GM21367 (cell line): ENCODE data around the gene VPS11.
A peak's percentile ranks its signal among the peaks of the same experiment; 100 is the strongest.
"Not testable (repeated sequence)": the region's sequence is repeated elsewhere in the genome, so short reads cannot be mapped to it uniquely, and the experiment has no call there.

Experiments
- ATAC-seq: cut with Tn5 transposase; IDR thresholded peaks from one replicate; pipeline ENCODE4 v1.9.1; 2021; ENCODE audit not compliant: unreplicated experiment

VPS11 gene

DNA sequence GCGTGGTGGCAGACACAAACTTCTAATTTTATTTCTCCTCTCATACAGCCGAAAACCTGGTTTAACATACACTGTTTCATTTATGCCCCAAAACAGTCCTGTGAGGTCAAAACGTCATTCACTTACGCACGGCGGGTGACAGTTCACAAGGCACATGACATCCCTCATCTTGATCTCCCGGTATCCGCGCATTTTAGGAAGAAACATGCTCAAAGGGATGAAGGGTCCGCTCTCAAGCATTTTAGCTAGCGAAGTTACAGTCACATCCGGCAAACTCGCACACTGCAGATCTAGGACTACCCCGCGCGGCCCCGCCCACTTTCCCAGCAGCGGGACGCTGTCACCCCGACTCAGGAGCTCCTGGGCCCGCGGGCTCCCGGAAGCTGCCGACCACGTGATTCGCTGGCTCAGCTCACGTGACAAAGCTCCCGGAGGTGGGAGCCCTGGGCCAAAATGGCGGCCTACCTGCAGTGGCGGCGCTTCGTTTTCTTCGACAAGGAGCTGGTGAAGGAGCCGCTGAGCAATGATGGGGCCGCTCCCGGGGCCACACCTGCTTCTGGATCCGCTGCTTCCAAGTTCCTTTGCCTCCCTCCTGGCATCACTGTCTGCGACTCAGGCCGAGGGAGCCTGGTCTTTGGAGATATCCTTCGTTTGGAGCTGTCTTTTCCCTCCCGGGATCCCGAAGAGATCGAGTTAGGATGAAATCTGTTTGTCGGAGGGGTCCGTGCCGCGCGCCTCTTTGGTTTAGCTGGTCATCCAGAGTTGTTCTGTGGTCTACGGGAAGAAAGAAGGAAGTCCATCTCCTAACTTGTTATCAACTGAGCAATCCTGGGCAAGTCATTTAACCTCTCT lies at the start of gene VPS11:
TSS of gene VPS11 (plus strand) at position 448 of the 852 bp plus-strand sequence. CDS start at position 454, 6 bp downstream.
- ATAC-seq, result peak; percentile 79

GRCh38 chr11:119018074-119018938 lies 49.3 kb upstream of the VPS11 start, which contains the start of the genes RPS25 and TRAPPC4:
Gene RPS25 (minus strand): TSS chr11:119018343. CDS start chr11:119018284, 59 bp downstream.
Gene TRAPPC4 (plus strand): TSS chr11:119018766. CDS start chr11:119018796, 30 bp downstream.
- peak; percentile 75 for ATAC-seq

GRCh38 chr11:119019996-119020395 lies 47.6 kb upstream of the VPS11 start:
- no peak for ATAC-seq

GRCh38 chr11:119021631-119022030 lies 46.0 kb upstream of the VPS11 start:
- ATAC-seq, result no peak

DNA sequence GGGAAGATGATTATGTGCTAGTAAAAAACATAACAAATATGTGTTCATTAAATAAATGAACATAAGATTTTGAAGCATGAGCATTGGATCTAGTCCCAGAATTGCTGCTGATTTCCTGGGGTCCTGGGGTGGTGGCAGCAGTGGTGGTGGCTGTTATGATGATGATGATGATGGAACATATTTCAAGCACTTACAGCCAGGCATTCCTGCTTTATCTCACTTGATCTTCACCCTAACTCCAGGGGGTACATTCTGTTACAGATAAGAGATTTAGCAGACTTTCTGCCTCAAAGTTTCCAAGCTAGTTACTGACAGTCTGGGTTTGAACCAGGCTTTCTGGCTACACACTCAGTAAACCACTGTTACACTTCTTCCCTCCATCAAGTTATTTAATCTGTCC lies 43.9 kb upstream of the VPS11 start:
- ATAC-seq, result no peak

DNA sequence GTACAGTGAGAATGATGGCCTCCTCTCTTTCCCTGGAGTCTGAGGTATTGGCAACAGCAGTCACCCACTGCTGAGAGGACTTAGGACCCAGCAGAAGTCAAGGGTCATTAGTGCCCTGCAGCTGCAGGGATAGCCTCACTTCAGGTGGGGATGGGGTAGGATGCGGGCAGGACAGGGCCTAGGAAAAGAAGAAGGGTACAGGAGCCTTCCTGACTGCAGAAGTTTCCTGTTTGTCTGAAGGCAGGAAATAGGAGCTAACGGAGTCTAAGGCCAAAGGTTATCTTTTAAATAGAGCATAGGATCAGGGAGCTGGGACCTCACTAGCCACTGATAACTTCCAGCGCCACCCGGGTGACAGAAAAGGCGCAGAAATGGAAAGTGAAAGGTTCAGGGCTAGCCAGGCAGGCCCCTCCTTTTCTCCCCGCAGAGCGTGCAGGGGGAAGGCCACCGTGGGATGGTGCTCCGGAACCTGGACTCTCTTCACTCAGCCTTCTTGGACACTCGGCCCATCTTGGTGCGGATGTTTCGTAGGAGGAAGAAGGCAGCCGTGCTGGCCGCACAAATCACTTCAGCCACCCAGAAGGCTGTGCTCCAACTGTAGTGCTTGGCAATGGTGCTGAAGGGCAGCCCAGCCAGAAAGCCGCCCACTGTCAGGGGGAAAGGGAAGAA lies 43.1 kb upstream of the VPS11 start:
- ATAC-seq, result no peak

DNA sequence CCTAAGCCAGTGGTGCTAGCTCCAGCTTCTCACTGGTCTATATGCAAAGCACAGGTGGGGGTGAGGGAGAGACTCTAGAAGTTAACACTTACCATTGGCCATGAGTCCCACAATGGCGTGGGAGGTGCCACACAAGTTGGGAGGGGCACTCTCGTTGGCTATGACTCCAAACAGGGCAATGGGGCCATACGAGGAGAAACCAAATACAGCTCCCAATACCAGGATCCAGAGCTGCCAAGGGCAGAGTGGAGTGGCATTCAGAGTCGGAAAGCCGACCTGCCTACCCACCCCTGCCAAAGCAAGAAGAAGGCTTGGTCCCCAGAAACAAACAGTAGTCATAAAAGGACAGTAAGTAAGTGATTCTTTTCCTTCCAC lies 42.5 kb upstream of the VPS11 start:
- no peak for ATAC-seq

DNA sequence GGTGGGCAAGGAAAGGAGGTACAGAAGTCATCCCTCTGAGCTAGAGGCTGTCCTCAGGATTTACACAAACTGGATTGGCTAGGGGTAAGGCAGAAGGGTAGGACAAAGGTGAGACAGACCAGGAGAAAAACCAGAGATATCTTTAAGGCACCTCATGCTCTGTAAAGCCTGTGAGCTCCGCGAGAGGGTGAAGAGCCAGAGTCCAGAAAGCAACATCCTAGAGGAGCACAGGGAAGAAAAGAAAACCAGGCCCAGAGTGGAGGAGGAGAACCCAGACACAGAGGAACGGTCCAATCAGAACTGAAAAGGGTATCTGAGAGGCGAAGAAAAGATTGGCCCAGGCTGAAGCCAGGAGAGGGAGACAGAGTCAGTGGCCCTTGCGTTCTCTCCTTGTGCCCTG lies 42.1 kb upstream of the VPS11 start:
- ATAC-seq, result no peak

- ATAC-seq, result no peak
Measured at GRCh38 chr11:119025978-119026766, 41.4 kb upstream of the VPS11 start.

DNA sequence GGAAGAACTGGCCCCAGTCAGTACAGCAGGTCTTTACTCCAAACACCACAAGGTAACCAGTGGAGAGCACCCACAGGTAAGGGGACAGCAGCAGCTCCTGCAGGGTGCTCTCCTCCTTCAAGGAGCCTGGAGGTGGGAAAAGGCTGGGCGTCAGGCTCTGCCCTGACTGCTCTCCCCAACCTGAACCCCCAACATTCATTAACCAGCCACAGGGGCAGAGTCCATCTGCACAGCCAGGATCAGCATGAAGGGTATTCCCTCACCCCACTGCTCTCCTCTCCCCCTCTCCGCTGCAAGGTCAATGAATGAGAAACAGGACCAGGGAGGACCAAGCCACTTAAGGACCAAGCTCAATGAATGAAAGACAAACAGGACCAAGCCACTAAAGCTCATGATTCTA lies 40.6 kb upstream of the VPS11 start:
- no peak for ATAC-seq

GRCh38 chr11:119027561-119028345 lies 39.9 kb upstream of the VPS11 start:
- ATAC-seq, result no peak

GRCh38 chr11:119028346-119029068 lies 39.1 kb upstream of the VPS11 start:
- no peak for ATAC-seq

- no peak for ATAC-seq
Measured at GRCh38 chr11:119029069-119029339, 38.6 kb upstream of the VPS11 start.

- peak; percentile 6 for ATAC-seq
Measured at GRCh38 chr11:119029340-119030028, 38.1 kb upstream of the VPS11 start.

GRCh38 chr11:119030029-119030328 lies 37.6 kb upstream of the VPS11 start:
- peak; percentile 19 for ATAC-seq

- peak; percentile 76 for ATAC-seq
Measured at GRCh38 chr11:119030329-119031047, 37.1 kb upstream of the VPS11 start, which contains the start of gene SLC37A4. Gene SLC37A4 (minus strand): TSS chr11:119030877.

GRCh38 chr11:119031912-119032280 lies 35.7 kb upstream of the VPS11 start:
- ATAC-seq, result no peak

GRCh38 chr11:119033421-119033820 lies 34.2 kb upstream of the VPS11 start:
- not testable (repeated sequence) for ATAC-seq
